H1 (cell line): ENCODE data around the gene TIMP1. TPM values are rescaled to one million over a fixed set of nuclear protein-coding genes. Genes with fewer than 3 reads are reported as not detected.

ENCODE experiments used
- CHD2 ChIP-seq: IDR thresholded peaks from 2 replicates; pipeline ENCODE4 v1.6.1; 2012; ENCODE audit warnings: low read length, improper control_type of control experiment
- JUND ChIP-seq: IDR thresholded peaks from 2 replicates; pipeline ENCODE4 v1.6.1; 2011; ENCODE audit warnings: mild to moderate bottlenecking, improper control_type of control experiment, low read length
- POLR2A ChIP-seq, 2 experiments: IDR thresholded peaks; 1 replicate in 1 of 2; 2 replicates in 1 of 2; pipeline ENCODE4 v1.6.1; 2011; ENCODE audit warnings: low read depth in 2 of 2, low read length in 2 of 2, mild to moderate bottlenecking in 2 of 2; ENCODE audit errors: control extremely low read depth in 1 of 2
- ZNF274 ChIP-seq: IDR thresholded peaks from 2 replicates; pipeline ENCODE4 v1.7.0; 2012; ENCODE audit warnings: low read length, borderline replicate concordance; ENCODE audit errors: extremely low read depth
- polyA plus RNA-seq, 7 experiments: library from polyadenylated mRNA; depleted of rRNA in 3 of 7; stranded (reverse) in 5 of 7; unstranded in 2 of 7; fragments of >200 nt in 5 of 7; fragments of 200-250 nt in 2 of 7; gene quantifications; 1 replicate in 5 of 7; 2 replicates in 1 of 7; 4 replicates in 1 of 7; pipeline versions ENCODE4 v1.2.1 to v1.2.3, GENCODE V29; 2011 to 2013; ENCODE audit warnings: missing spikeins in 2 of 7, mixed read lengths in 2 of 7
- total RNA-seq: library from RNA; stranded (reverse); fragmentation: NEBNext Ultra II Directional; extraction: Animal tissue kit (Norgen Biotek cat#: 25700); gene quantifications from 2 replicates; pipeline ENCODE4 v1.2.1, GENCODE V29; 2021
- TF ChIP-seq, protein P1 (sequence below): fragments of 300-600 bp; sonication (generic); IDR thresholded peaks from 2 replicates; pipeline ENCODE4 v1.7.1; 2012; ENCODE audit warnings: low read length, moderate library complexity, mild to moderate bottlenecking, inconsistent platforms; ENCODE audit not compliant: insufficient replicate concordance

The TIMP1 gene
- total and polyA plus RNA-seq, 2 of the 8 experiments (the other 6 are each of a cell fraction or from before 2014, with no cell fraction given) = 58.6 to 142 TPM

DNA sequence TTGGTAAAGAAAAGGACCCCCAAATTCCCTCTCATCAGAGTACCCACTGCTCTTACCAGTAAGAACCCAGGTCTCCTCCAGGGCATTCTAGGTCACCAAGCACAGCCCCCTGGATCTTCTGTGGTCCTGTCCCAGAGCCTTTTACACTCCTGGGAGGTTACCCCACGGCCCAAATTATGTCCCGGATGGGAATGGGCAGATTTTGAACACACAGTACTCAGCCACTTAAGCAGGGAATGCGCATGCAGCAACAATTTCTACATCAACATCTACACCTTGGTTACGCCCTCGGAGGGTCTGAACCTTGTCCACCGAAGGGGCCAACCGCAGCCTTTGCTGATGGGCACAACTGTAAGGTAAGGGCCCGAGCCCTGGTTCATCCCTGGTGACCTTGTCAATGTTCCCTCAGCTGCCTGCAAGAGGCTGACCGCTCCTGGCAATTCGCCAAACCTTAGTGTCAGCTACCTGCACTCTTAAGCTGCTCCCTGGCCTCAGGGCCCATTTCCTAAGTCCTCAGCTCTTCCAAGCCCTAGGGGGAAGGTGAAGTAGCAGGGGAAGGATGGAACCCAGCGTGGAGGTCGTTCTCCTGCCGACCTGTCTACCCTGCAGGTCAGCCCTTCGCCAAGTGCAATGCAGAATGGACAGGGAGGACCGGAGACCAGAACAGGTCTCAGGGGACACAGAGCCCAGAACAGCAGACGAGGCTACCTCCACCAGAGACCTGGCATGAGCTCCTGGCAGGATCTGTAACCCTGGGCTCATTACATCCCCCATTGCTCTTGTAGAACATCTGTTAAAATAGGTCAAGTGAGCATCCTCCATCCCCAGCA, 5.9 kb downstream of the TIMP1 start (continued):
- TF ChIP-seq, protein P1, sequence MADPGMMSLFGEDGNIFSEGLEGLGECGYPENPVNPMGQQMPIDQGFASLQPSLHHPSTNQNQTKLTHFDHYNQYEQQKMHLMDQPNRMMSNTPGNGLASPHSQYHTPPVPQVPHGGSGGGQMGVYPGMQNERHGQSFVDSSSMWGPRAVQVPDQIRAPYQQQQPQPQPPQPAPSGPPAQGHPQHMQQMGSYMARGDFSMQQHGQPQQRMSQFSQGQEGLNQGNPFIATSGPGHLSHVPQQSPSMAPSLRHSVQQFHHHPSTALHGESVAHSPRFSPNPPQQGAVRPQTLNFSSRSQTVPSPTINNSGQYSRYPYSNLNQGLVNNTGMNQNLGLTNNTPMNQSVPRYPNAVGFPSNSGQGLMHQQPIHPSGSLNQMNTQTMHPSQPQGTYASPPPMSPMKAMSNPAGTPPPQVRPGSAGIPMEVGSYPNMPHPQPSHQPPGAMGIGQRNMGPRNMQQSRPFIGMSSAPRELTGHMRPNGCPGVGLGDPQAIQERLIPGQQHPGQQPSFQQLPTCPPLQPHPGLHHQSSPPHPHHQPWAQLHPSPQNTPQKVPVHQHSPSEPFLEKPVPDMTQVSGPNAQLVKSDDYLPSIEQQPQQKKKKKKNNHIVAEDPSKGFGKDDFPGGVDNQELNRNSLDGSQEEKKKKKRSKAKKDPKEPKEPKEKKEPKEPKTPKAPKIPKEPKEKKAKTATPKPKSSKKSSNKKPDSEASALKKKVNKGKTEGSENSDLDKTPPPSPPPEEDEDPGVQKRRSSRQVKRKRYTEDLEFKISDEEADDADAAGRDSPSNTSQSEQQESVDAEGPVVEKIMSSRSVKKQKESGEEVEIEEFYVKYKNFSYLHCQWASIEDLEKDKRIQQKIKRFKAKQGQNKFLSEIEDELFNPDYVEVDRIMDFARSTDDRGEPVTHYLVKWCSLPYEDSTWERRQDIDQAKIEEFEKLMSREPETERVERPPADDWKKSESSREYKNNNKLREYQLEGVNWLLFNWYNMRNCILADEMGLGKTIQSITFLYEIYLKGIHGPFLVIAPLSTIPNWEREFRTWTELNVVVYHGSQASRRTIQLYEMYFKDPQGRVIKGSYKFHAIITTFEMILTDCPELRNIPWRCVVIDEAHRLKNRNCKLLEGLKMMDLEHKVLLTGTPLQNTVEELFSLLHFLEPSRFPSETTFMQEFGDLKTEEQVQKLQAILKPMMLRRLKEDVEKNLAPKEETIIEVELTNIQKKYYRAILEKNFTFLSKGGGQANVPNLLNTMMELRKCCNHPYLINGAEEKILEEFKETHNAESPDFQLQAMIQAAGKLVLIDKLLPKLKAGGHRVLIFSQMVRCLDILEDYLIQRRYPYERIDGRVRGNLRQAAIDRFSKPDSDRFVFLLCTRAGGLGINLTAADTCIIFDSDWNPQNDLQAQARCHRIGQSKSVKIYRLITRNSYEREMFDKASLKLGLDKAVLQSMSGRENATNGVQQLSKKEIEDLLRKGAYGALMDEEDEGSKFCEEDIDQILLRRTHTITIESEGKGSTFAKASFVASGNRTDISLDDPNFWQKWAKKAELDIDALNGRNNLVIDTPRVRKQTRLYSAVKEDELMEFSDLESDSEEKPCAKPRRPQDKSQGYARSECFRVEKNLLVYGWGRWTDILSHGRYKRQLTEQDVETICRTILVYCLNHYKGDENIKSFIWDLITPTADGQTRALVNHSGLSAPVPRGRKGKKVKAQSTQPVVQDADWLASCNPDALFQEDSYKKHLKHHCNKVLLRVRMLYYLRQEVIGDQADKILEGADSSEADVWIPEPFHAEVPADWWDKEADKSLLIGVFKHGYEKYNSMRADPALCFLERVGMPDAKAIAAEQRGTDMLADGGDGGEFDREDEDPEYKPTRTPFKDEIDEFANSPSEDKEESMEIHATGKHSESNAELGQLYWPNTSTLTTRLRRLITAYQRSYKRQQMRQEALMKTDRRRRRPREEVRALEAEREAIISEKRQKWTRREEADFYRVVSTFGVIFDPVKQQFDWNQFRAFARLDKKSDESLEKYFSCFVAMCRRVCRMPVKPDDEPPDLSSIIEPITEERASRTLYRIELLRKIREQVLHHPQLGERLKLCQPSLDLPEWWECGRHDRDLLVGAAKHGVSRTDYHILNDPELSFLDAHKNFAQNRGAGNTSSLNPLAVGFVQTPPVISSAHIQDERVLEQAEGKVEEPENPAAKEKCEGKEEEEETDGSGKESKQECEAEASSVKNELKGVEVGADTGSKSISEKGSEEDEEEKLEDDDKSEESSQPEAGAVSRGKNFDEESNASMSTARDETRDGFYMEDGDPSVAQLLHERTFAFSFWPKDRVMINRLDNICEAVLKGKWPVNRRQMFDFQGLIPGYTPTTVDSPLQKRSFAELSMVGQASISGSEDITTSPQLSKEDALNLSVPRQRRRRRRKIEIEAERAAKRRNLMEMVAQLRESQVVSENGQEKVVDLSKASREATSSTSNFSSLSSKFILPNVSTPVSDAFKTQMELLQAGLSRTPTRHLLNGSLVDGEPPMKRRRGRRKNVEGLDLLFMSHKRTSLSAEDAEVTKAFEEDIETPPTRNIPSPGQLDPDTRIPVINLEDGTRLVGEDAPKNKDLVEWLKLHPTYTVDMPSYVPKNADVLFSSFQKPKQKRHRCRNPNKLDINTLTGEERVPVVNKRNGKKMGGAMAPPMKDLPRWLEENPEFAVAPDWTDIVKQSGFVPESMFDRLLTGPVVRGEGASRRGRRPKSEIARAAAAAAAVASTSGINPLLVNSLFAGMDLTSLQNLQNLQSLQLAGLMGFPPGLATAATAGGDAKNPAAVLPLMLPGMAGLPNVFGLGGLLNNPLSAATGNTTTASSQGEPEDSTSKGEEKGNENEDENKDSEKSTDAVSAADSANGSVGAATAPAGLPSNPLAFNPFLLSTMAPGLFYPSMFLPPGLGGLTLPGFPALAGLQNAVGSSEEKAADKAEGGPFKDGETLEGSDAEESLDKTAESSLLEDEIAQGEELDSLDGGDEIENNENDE = no peak
- no peak for TF ChIP-seq JUND
- TF ChIP-seq ZNF274 = no peak
- no peak for TF ChIP-seq CHD2
- no peak for TF ChIP-seq POLR2A (IDR thresholded peaks at IDR 0.05; ENCODE audit: control extremely low read depth in 1 of 2, low read depth in 2 of 2, low read length in 2 of 2)
- TF ChIP-seq, all 59 proteins: peak for 0
